Measurements from ENCODE around the gene HOXD10. TPM values are rescaled to one million over a fixed set of nuclear protein-coding genes. Genes with fewer than 3 reads are reported as not detected.

Gene HOXD10
- total RNA-seq, 2 experiments from 2014 or later, result not detected

- Mint-ChIP-seq H3K4me1 (ENCODE audit: low read depth) (peaks cover 4% of the 10 kb centered on the region), H3K4me3 (no peak overlapping the region), H3K36me3 (peaks cover 11% of the 10 kb centered on the region), H3K27ac (no peak overlapping the region), H3K9me3 (no peaks in the 10 kb centered on the region), H3K27me3 (peaks cover 88% of the 10 kb centered on the region)
- POLR2A ChIA-PET, result no interaction called here
- CTCF ChIA-PET, result interaction anchor here (0.8 to 1.0 kb wide), 2 partner anchors 10 to 17 kb away, joined by 3 read pairs; no protein-coding TSS in a partner anchor
- intact Hi-C loops (cut with micrococcal nuclease), result loop anchor here (5.0 kb wide), 1 partner anchor 48 kb away; no protein-coding TSS in a partner anchor
- DNase-seq, result no peak
Measured at GRCh38 chr2:176114120-176114929, 2.3 kb upstream of the HOXD10 start.

DNA sequence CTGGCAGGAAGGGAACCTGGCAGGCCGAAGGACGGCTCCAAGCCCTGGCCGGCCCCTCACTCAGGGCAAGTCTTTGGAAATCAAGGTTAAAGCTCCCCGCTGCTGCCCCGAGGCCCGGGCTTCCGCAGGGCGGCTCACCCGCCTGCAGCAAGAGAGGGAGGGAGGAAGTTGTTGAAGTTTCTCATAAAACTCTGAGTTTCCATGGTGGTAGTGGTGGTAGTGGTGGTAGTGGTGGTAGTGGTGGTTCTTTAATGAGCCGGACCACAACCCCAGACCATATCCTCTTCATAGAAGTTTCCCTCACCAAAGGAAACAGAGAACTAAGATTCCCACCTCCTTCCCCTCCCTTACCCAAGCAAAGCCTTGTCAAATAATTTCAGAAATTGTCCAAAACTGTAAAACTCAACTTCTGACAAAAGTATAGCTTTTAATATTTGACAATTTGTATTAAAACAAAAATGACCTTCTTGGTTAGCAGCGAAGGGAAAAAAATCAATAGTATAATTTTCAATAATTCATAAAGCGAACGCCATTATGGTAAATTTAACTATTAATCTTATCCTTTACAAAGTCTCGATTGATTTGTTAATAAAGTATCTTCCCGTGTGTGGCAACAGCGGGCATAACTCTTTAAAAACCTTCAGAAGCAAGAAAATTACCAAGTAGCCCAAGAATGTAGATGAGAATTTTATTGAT is 1.5 kb upstream of the HOXD10 start:
- H3K4me1 Mint-ChIP-seq (ENCODE audit: low read depth), result peaks cover 3% of the 10 kb centered on the region
- no peak overlapping the region for H3K27ac Mint-ChIP-seq
- H3K36me3 Mint-ChIP-seq, result peaks cover 10% of the 10 kb centered on the region
- intact Hi-C loops (cut with micrococcal nuclease), result loop anchor here (5.0 kb wide), 1 partner anchor 47 kb away; no protein-coding TSS in a partner anchor
- H3K27me3 Mint-ChIP-seq, result peaks cover 88% of the 10 kb centered on the region
- ChIA-PET CTCF (no interaction called here), POLR2A (no interaction called here)
- no peak overlapping the region for H3K4me3 Mint-ChIP-seq
- no peaks in the 10 kb centered on the region for H3K9me3 Mint-ChIP-seq
- no peak for DNase-seq

DNA sequence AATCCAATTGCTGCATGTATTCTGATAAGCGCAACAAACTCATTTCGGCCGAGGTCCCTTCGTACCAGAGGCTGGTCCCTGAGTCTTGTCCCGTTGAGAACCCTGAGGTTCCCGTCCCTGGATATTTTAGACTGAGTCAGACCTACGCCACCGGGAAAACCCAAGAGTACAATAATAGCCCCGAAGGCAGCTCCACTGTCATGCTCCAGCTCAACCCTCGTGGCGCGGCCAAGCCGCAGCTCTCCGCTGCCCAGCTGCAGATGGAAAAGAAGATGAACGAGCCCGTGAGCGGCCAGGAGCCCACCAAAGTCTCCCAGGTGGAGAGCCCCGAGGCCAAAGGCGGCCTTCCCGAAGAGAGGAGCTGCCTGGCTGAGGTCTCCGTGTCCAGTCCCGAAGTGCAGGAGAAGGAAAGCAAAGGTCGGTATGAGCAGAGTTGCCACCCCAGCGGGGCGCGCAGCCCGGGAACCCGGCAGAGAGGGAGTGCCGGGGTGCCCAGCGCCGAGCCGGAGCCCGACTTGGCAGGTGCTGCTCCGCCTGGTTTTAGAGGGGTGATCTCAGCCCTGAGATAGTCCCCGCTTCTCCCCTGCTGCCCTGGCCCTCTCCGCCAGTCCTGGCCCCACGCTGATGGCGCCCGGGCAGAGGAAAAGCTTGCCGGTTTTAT is 714 bp downstream of the HOXD10 start:
- no peak overlapping the region for H3K27ac Mint-ChIP-seq
- H3K36me3 Mint-ChIP-seq, result peaks cover 10% of the 10 kb centered on the region
- POLR2A ChIA-PET, result no interaction called here

GRCh38 chr2:176117823-176118371 is 1.3 kb downstream of the HOXD10 start:
- intact Hi-C loops (cut with micrococcal nuclease), result no loop called here
- no peak for DNase-seq
- POLR2A ChIA-PET, result no interaction called here
- peaks cover 10% of the 10 kb centered on the region for H3K36me3 Mint-ChIP-seq
- no peaks in the 10 kb centered on the region for H3K9me3 Mint-ChIP-seq
- CTCF ChIA-PET, result interaction anchor here (1.0 kb wide), 1 partner anchor 9 kb away, joined by 3 read pairs; no protein-coding TSS in a partner anchor
- H3K27ac Mint-ChIP-seq, result no peak overlapping the region
- H3K27me3 Mint-ChIP-seq, result peaks cover 83% of the 10 kb centered on the region
- no peak overlapping the region for H3K4me3 Mint-ChIP-seq
- H3K4me1 Mint-ChIP-seq (ENCODE audit: low read depth), result peaks cover 5% of the 10 kb centered on the region

More for the DNA sequence above, 714 bp downstream of the HOXD10 start:
- Mint-ChIP-seq H3K4me1 (ENCODE audit: low read depth) (peaks cover 3% of the 10 kb centered on the region), H3K4me3 (no peak overlapping the region), H3K27me3 (peaks cover 87% of the 10 kb centered on the region), H3K9me3 (no peaks in the 10 kb centered on the region)
- intact Hi-C loops (cut with micrococcal nuclease), result no loop called here
- CTCF ChIA-PET, result interaction anchor here (1.0 kb wide), 1 partner anchor 10 kb away, joined by 3 read pairs; no protein-coding TSS in a partner anchor
- DNase-seq, result no peak

- Mint-ChIP-seq H3K27ac (no peak overlapping the region), H3K4me1 (ENCODE audit: low read depth) (peaks cover 9% of the 10 kb centered on the region), H3K9me3 (no peaks in the 10 kb centered on the region), H3K36me3 (peaks cover 10% of the 10 kb centered on the region), H3K27me3 (peaks cover 81% of the 10 kb centered on the region), H3K4me3 (no peak overlapping the region)
- DNase-seq, result peak; percentile 36
- POLR2A ChIA-PET, result no interaction called here
- intact Hi-C loops (cut with micrococcal nuclease), result no loop called here
- CTCF ChIA-PET, result no interaction called here
Measured at GRCh38 chr2:176118601-176119339, 2.2 kb downstream of the HOXD10 start.

DNA sequence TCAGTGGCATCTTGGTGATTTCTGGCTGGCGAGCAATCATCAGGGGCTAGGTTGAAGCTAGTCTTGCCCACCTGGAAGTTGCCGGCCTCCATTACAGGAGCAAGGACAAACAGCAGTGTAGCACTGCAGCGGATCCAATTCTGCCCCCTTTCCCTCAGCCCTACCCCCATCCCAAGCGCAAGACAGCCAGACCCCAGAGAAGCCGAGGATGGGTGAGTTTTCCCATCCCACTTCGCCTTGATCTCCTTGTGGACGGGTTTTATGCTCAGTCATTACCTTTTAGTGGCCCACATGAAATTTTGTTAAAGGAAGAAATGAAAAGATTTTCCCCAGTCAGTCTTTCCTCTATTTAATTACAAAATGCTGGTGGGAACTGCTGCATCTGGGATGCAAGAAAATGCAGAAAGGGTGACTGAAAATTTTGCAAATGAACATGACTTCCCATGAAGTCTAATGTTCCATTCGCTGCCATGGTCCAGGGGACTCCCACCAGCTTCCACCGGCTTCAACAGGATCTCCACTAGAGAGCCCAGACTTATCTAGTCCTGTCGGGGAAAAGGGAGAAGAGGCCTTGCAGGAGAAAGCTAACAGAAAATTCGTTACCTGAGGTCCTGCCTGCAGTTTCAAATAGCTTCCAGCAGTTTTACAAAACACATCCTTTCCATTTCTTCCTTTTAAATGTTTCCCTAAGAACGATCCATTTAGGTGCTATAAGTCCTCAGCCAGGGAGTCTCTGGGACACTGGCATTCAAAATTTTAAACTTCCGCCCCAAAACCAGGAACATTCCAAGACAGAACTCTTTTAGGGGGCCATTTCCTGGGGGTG is 4.0 kb downstream of the HOXD10 start:
- no peak overlapping the region for H3K4me3 Mint-ChIP-seq
- no peak overlapping the region for H3K27ac Mint-ChIP-seq
- H3K4me1 Mint-ChIP-seq (ENCODE audit: low read depth), result peaks cover 10% of the 10 kb centered on the region
- intact Hi-C loops (cut with micrococcal nuclease), result no loop called here
- POLR2A ChIA-PET, result no interaction called here
- H3K9me3 Mint-ChIP-seq, result no peaks in the 10 kb centered on the region
- H3K27me3 Mint-ChIP-seq, result peaks cover 83% of the 10 kb centered on the region
- H3K36me3 Mint-ChIP-seq, result peaks cover 10% of the 10 kb centered on the region
- CTCF ChIA-PET, result interaction anchor here (1.1 to 2.2 kb wide), 3 partner anchors 10 to 334 kb away, joined by 7 to 9 read pairs (median 8); no protein-coding TSS in a partner anchor
- no peak for DNase-seq

DNA sequence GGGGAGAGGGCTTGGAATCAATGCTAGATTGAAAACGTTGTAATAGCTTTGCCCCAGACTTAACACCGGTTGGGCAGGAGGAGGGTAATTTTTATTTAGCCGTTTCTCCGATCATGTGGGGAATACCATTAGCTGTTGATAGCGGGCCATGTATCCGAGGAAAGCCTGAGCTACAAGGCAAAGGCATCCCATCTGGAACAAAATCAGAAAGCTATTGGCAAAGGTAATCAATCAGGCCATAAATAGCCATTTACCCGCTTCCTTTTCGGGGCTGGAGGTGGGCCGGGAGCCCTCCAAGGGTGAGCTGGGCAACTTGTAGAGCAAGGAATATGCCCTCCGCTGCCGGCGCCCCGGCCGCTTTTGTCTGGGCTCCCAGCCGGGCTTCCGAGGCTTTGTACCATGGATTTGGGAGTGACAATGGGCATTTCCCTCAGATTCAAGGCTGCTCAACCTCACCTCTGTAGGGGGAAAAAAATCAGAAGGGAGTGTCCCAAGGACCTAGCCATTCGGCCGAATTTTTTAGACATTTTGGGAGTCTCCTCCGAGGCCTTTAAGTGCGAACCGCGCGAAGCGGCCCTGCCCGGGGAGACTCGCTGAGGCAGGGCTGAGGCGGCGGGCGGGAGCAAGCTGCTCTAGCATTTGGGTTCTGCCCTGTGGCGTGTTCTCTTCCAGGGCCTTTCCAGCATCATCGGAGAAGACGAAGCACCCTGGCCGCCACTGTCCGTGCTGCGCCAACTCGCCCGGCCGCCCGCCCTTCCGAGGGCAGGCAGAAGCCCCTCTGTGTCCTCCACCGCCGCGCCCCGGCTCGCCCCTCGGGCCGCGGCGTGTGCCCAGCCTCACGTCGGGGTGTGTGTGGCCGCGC is 4.8 kb downstream of the HOXD10 start:
- Mint-ChIP-seq H3K4me1 (ENCODE audit: low read depth) (peaks cover 10% of the 10 kb centered on the region), H3K9me3 (no peaks in the 10 kb centered on the region), H3K27me3 (peaks cover 83% of the 10 kb centered on the region), H3K36me3 (peaks cover 8% of the 10 kb centered on the region), H3K4me3 (no peak overlapping the region), H3K27ac (no peak overlapping the region)
- intact Hi-C loops (cut with micrococcal nuclease), result no loop called here
- POLR2A ChIA-PET, result no interaction called here
- CTCF ChIA-PET, result interaction anchor here (1.1 to 2.2 kb wide), 3 partner anchors 11 to 333 kb away, joined by 7 to 9 read pairs (median 8); no protein-coding TSS in a partner anchor
- DNase-seq, result no peak

DNA sequence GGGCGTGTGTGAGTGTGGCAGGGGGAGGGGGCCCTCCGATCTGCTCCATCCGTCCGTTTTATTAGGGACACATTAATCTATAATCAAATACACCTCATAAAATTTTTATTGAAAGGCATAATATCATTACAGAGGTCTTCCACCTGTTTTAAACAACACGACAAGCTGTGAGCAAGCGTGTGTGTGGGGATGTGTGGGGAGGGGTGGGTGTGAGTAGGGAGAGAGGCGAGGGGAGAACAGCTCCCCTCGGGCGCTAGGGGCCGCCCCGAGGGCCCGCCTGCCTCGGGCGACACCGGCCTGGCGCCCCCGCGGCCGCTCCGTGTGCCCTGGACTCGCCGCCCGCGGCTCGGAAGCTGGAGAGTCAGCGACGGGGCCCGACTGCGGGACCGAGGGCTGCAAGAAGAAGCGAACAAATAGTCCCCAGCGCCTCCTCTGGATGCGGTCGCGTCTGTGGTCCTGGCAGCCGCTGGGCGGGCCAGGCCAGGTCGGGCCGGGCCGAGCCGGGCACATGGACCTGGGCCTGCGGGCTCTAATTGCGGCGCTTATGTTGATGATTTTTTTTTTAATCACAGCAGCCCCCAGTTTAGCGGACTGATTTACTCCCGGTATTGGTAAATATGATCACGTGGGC is 5.6 kb downstream of the HOXD10 start:
- Mint-ChIP-seq H3K27ac (no peak overlapping the region), H3K27me3 (peaks cover 82% of the 10 kb centered on the region), H3K4me1 (ENCODE audit: low read depth) (peaks cover 10% of the 10 kb centered on the region), H3K4me3 (no peak overlapping the region), H3K9me3 (no peaks in the 10 kb centered on the region), H3K36me3 (peaks cover 4% of the 10 kb centered on the region)
- no peak for DNase-seq
- intact Hi-C loops (cut with micrococcal nuclease), result no loop called here
- POLR2A ChIA-PET, result no interaction called here
- CTCF ChIA-PET, result interaction anchor here (1.3 to 2.2 kb wide), 2 partner anchors 333 to 516 kb away, joined by 4 to 9 read pairs; no protein-coding TSS in a partner anchor

- DNase-seq, result no peak
- H3K4me1 Mint-ChIP-seq (ENCODE audit: low read depth), result peaks cover 10% of the 10 kb centered on the region
- peaks cover 4% of the 10 kb centered on the region for H3K36me3 Mint-ChIP-seq
- ChIA-PET POLR2A (no interaction called here), CTCF (interaction anchor here (1.3 kb wide), 1 partner anchor 515 kb away, joined by 4 read pairs; no protein-coding TSS in a partner anchor)
- H3K27ac Mint-ChIP-seq, result no peak within 1 kb of the TSS
- no peak within 1 kb of the TSS for H3K4me3 Mint-ChIP-seq
- intact Hi-C loops (cut with micrococcal nuclease), result no loop called here
- H3K9me3 Mint-ChIP-seq, result no peaks in the 10 kb centered on the region
- peaks cover 82% of the 10 kb centered on the region for H3K27me3 Mint-ChIP-seq
Measured at GRCh38 chr2:176122683-176123410, 6.3 kb downstream of the HOXD10 start, which contains the start of gene HOXD9. HOXD9 (plus strand) TSS chr2:176122719; CDS start chr2:176122769, 50 bp downstream.
